HG02642 (cell line): ENCODE results near the gene ADAMTS12.

Experiments used
- ATAC-seq: cut with Tn5 transposase; IDR thresholded peaks from one replicate; pipeline ENCODE4 v1.9.1; 2021; ENCODE audit warnings: mild to moderate bottlenecking; ENCODE audit not compliant: unreplicated experiment, poor library complexity

The ADAMTS12 gene

GRCh38 chr5:33726422-33727165, 165.2 kb downstream of the ADAMTS12 start:
- no peak for ATAC-seq

DNA sequence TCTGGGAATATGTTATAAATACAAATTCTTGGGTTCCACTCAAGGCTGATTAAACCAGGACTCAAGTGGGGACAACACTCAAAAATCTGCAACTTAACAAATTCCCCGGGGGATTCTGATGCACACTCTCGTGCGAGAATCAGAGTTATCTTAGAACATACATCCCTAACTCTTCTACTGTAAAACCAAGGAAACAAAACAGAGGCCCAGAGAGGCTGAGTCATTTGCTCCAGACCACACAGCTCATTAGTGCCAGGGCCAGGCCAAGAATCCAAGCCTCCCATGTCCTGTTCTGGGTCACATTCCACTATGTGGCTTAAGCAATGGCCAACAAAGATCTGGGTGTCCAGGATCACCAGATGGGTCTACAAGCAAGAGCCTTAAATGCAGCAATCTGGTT, 166.0 kb downstream of the ADAMTS12 start:
- ATAC-seq, result no peak

GRCh38 chr5:33721491-33722200, 170.1 kb downstream of the ADAMTS12 start:
- ATAC-seq, result no peak

DNA sequence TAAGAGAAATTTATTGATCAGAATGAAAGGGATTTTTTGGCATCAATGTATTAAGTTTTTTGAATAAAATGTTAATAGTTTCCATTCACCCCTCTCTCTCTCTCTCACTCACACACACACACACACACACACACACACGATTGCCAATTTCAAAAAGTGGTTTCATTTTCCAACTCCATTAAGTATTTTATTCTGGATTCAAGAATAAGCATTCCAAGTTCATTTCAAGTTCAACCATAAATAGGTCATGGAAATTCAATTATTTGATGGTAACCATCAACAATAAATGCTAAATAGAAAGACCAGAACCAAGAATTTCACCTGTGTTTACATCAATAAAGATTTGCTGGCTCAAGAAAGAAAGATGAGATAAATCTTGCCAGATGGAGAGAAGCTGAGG, 171.6 kb downstream of the ADAMTS12 start:
- ATAC-seq, result no peak

DNA sequence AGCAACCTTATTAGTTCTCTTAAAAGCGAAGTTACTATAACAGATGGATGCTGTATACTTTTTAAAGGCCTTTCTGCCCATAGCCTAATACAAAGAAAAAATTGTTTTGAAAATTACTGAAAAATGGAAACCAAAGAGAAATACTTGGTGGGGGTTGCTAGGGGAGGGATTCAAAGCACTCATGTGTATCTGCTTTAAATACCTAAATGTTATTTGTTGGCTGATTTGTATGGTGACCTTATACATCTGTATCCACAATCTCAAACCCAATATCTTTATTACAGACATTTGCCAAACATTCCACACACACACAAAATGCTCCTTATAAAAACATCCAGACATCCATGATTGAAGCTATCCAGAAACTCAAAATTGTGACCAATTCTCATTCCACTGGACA, 172.0 kb downstream of the ADAMTS12 start:
- no peak for ATAC-seq

DNA sequence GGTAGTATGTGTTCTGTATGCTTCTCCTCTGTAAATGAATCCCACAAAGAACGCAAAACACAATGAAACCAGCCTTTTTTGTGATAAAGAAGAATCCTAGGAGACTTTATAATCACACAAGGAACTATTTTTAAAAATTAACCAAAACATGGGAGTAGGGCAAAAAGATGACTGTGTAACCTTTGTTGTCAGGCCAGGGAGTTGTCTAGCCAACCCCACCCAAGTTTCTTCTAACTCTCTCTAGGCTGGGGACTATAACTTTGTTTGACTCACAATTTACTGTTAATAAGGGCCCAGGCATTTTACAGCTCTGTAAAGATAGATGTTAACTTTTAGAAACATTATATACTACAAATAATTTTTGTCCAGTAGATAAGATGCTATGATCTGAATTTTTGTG, 176.1 kb downstream of the ADAMTS12 start:
- no peak for ATAC-seq

DNA sequence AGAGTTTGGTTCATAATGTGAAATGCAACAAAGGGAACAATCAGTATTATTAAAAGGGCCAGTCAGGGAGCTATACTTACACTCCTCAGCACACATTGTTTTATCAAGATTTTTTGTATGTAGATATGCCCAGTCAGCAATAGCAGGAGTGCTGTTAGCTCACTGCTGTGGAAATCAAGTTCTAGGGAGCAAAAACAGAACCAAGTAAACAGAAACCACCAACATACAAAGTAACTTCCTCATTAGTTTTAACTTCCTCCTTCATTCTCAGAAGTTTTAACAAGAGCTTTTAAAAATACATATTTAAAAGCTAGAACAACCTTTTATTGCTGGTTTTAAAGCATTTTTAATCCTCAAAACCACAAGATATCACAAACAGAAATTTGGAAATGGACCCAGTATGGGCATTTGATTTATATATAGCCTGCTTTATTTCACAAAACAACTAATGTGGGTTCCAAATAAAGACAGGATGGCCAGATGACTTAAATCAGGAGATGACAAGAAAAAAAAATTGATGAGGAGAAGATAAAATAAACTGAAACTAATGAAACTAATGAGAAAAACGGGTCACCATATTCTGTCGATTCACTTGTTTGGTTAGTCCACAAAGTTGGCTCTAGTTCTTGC, 178.5 kb downstream of the ADAMTS12 start:
- ATAC-seq, result no peak

DNA sequence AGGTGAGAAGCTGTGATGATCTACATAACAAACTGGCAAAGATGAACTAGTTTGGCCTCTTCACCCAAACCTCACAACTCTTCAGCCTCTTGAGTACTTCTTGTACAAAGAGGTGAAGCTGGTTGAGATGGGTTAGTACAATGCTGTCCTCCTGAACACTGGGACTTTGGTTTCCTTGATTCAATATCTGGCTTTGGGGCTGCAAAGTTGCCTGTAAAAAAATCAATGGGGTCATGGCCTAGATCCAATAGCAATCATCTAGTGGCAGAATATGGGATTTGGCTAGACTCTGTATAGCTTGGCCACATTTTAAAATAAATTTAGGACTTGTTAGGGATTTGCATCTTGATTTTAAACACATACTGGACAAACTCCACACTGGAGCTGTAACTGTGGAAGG, 179.1 kb downstream of the ADAMTS12 start:
- ATAC-seq, result no peak

GRCh38 chr5:33711094-33711679, 180.6 kb downstream of the ADAMTS12 start:
- ATAC-seq, result no peak

GRCh38 chr5:33702867-33703266, 188.9 kb downstream of the ADAMTS12 start:
- no peak for ATAC-seq

GRCh38 chr5:33701951-33702350, 189.8 kb downstream of the ADAMTS12 start:
- ATAC-seq, result no peak

DNA sequence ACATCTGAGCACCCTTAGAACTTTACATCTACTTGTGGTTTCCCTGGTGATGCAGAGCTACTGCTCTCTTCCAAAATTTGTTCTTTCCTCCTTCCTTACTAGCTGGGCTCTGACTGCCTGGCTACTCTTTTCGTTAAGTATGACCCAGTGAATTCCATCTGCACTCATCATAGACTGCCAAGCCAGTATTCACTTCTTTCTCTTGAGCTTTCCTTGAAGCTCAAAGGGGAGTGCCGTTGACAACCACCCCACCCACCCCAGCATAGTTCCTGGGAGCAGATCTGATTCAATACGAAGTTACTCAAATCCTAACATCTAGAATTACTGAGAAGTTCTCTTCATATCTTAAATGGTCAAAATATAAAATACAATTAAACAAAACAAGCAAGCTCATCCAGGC, 190.5 kb downstream of the ADAMTS12 start:
- no peak for ATAC-seq

DNA sequence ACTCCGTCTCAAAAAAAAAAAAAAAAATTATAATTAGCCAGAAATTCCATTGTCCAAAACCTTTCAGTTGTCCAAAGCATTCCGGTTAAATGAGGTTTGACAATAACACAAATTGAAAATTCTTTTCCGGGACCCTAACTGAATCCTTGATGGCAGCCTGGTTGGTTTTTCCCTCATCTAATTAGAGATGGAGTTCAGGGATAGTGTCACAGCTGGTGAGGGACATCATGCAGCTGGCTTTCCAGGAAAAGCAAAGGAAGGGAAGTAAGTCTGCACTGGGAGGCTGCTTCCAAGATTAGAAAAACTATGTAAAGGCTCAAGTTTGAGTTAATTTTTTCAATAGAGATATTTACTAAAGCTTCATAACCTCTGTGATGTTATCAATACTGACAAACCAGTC, 195.4 kb downstream of the ADAMTS12 start:
- ATAC-seq, result no peak

GRCh38 chr5:33692980-33693379, 198.8 kb downstream of the ADAMTS12 start:
- no peak for ATAC-seq

- no peak for ATAC-seq
Observed at GRCh38 chr5:33691856-33692255, 199.9 kb downstream of the ADAMTS12 start.

GRCh38 chr5:33690374-33691135, 201.2 kb downstream of the ADAMTS12 start:
- ATAC-seq, result no peak

DNA sequence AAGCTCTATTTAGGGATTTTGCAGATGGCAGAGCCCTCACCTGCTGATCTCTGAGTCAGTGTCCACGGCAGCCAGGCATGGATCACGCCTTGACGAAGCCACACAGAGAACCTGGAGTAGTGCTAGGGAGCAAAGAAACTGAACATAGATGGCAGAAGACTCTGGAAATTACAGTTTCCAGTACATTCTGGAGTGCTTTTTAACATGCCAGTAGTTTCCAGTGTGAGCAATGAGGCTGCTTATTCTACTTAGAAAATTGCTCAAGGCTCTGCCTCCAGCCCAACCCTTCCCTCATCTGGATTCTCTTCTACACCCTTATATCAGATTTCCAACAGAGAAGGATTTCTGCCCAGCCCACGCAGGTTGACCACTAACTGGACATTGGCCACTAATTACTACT, 203.3 kb downstream of the ADAMTS12 start:
- no peak for ATAC-seq

GRCh38 chr5:33688066-33688465, 203.7 kb downstream of the ADAMTS12 start:
- ATAC-seq, result no peak

DNA sequence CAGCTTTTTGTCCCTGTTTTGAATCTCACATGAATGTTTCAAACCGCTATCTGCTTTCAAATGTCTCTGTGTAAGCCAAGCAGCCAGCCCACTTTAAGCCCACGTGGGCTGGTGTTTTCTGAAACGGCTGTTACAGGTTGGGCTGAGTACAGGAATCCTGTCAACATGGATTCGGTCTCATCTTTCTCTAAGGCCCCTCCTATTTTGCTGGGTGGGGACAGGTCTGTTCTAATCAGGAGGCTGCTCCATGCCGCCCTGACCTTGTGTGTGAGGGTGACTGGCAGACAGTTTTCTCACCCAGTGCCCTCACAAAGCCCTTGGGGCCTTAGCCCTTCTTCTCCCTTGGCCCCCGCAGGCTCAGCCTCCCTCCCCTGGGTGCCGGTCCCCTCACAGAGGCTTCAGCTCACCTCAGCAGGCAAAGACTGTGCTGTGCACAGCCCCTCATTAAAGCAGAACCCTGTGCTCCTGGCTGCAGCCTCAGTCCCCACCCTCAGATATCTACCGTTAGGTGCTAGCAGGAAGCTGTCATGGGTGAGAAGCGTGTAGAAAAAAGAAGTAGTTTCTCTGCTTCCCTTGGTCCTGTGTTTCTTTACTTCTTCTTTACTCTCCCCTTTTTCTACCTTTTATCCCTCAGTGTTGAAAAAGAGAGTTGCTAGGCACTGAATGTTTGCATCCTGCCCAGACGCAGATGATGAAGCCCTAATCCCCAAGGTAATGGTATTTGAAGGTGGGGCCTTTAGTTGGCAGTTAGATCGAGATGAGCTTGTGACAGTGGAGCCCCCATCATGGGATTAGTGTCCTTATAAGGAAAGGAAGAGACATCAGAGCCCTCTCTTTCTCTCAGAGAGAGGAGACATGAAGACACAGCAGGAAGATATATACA, 205.7 kb downstream of the ADAMTS12 start:
- no peak for ATAC-seq
